ENCODE data around the gene GPALPP1. TPM values are rescaled to one million over a fixed set of nuclear protein-coding genes. Genes with fewer than 3 reads are reported as not detected.
"Not testable (repeated sequence)": the region's sequence is repeated elsewhere in the genome, so short reads cannot be mapped to it uniquely, and the experiment has no call there.

Gene GPALPP1
- total RNA-seq, 2 donors from 2014 or later, result 12.6 to 14.2 TPM

DNA sequence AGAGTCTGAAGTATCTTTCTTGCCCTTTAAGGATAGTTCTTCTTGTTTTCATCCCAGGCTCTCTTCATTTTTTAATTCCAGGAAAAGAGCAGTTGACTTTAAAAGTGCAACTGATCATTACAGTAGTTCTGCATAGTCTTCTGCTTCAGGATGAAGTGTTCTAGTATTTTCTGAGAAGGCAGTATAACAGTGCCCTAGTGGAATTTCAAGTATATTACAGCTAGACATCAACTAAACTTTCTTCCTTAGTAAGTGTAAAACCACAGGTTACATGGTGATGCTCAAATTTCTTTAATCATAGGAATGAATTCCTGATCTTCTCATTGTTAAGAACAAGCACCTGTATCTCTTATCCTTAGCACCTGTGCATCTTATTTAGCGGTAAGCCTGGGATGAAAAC, 11.0 kb upstream of the GPALPP1 start:
- ATAC-seq (no peak), DNase-seq (no peak)
- intact Hi-C loops (cut with DNase I), result no loop called here

DNA sequence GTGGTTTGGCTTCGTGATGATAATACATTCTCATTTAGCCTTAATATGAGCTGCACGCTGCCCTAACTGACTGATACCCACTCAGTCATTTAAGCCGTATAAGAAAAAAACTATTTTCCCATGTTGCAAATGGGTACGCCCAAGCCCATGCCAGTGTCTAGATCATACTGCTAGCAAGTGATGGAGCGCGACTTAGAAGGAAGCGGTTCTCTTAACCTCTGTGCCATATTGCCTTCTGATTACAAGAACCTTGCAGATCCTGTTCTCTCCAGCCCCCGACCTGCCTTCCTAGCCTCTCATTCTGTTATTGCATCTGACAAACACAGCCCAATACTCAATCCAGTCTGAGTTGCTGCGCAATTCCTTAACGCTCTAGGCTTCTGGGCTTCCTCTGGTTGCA, 603 bp downstream of the GPALPP1 start:
- peak in 1 of 2 donors; percentile 15 for ATAC-seq
- intact Hi-C loops (cut with DNase I), result no loop called here
- DNase-seq, result no peak

DNA sequence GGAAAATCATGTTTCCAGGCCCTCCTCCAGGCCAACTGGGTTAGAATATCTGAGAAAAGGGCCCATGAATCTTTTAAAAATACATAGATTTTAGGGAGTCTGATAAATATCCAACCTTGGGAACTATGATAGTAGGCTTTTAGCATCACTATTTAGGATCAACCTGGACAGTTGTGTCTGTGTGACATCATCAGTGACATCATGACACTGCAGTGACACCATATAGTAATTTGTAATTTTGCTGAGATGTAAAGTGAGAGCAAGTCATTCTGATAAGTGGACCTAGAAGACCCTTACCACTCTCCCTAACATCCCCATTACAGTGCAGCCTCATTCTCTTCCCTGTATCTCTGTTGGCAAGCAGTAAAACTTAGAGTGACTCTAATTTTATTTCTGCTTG, 14.1 kb downstream of the GPALPP1 start:
- DNase-seq (no peak), ATAC-seq (no peak)
- intact Hi-C loops (cut with DNase I), result no loop called here

DNA sequence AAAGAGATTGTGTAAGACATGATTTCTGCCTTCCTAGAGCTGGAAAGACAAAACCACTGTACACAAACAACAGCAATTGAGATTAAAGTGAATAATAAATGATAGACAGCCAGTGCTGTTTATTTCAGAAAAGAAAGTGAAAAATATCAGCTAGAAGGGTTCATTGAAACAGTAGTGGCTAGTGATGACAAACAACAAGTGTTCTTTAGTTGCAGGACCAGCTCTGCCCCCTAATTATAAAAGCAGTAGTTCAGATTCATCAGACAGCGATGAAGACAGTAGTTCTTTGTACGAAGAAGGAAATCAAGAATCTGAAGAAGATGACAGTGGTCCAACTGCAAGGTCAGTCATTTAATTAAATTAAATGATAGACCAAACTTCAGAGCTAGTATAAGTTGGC, 14.8 kb downstream of the GPALPP1 start:
- DNase-seq (no peak), ATAC-seq (no peak)
- intact Hi-C loops (cut with DNase I), result no loop called here

DNA sequence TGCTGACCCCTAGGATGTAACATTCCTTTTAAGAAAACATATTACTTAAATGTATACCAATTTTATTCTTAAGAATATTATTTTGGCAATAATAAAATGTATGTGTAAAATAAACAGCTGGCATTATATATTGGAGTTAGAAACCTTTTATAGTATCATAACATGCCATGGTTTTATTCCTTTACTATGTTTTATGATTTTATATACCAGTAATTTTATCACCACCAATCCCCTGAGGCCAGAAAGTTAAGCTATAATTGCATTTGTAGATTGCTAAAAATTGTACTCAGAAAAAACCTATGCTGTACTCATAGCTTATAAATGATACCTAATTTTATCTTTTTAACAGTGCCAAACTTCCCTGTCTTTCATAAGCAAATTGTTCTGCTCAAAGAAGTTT, 17.9 kb downstream of the GPALPP1 start:
- ATAC-seq, result no peak
- no peak for DNase-seq
- intact Hi-C loops (cut with DNase I), result no loop called here

DNA sequence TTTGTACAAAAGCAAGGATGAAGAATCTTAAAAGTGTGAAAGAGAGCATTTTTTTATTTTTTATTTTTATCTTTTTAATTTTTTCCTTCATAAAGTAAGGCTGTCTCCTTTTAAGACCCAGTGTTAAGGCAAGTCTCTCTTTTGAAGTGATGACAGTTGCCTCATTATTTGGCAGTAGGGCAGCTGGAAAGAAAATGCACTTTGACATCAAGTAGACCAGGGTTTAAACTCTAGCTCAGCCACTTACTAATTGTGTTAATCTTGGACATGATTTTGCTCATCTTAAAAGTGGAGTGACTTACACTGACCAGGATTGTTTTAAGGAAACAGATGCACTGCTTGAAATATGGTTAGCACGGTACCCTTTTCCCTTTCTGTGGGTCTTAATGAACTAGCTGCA, 18.5 kb downstream of the GPALPP1 start:
- DNase-seq, result no peak
- intact Hi-C loops (cut with DNase I), result no loop called here
- ATAC-seq, result peak in 1 of 2 donors; percentile 34

DNA sequence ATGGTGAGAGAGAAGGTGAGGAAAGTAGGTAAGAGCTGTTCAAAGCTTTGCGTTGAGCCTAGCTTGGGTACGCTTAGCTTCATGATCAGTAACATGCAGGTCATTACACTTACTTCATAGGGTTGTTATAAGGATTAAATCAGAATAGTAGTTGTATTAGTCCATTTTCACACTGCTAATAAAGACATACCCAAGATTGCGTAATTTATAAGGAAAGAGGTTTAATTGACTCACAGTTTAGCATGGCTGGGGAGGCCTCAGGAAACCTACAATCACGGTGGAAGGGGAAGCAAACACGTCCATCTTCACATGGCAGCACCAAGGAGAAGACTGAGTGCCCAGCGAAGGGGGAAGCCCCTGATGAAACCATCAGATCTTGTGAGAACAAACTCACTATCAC, 21.9 kb downstream of the GPALPP1 start:
- DNase-seq (no peak), ATAC-seq (no peak)
- intact Hi-C loops (cut with DNase I), result no loop called here

DNA sequence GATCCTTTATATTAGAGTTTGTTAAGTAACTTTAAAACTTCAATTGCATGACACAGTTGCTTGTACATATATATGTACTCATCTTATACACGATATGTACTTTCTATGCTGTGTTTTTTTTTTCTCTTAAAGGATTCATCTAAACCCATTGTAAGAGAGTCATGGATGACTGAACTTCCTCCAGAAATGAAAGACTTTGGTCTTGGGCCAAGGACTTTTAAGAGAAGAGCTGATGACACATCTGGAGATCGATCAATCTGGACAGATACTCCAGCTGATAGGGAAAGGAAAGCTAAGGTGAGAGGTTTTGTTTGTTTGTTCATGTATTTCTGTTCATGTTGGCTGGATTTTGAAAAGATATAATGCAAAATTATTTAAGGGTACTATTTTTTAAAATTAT, 26.0 kb downstream of the GPALPP1 start:
- ATAC-seq (no peak), DNase-seq (no peak)
- intact Hi-C loops (cut with DNase I), result no loop called here

DNA sequence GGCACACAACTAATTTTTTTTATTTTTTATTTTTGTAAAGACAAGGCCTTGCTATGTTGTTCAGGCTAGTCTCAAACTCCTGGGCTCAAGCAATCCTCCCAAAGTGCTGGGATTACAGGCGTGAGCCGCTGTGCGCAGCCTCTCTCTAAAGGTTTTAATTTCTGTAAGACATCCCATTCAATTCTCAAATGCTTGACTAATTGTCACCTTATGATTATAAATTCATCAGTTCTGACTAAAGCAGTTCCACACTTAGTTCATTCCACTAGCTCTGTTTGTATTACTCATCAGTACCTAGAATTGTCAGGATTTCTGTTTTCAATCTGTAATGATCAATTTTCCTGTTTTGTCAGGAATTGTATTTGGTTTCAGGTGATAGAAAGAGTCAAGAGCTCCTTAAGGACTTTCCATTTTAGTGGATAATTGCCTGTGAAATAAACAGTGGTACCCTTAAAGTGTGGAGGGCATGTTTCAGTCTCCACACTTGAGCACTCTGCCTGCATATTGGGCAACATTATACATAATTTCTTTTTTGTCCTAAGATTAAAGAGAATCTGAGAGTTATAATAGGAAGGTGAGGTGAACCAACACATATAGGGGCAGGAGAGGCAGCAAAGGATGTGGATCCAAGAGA, 27.6 kb downstream of the GPALPP1 start:
- intact Hi-C loops (cut with DNase I), result no loop called here
- no peak for ATAC-seq

DNA sequence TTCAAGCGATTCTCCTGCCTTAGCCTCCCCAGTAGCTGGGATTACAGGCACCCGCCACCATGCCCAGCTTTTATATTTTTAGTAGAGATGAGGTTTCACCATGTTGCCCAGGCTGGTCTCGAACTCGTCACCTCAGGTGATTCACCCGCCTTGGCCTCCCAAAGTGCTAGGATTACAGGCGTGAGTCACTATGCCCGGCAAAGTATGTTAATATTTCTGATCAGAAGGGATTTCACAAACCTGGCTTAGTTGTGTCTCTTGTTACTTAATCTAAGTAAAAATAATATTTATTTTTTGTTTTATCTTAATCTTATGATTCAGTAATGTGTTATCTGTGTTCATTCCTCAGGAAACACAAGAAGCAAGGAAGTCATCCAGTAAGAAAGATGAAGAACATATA, 30.6 kb downstream of the GPALPP1 start:
- ATAC-seq; DNase-seq; intact Hi-C loops (cut with DNase I): not testable (repeated sequence)

More for the DNA sequence above, 27.6 kb downstream of the GPALPP1 start:
- DNase-seq, result no peak

DNA sequence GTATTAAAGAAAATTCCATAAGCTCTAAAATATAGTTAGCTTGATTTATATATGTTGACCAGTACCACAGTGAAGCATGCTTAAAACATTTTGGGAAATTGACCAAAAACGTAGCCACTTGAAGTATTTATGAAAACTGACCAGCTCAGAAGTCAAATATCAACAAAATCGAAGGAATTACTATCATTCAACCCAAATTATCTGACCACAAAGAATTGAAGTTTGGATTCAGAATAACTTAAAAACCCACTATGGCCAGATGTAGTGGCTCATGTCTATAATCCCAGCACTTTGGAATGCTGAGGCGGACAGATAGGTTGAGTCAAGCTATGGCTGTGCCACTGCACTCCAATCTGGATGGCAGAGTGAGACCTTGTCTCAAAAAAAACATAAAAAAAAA, 31.9 kb downstream of the GPALPP1 start:
- ATAC-seq (no peak), DNase-seq (no peak)
- intact Hi-C loops (cut with DNase I), result no loop called here

DNA sequence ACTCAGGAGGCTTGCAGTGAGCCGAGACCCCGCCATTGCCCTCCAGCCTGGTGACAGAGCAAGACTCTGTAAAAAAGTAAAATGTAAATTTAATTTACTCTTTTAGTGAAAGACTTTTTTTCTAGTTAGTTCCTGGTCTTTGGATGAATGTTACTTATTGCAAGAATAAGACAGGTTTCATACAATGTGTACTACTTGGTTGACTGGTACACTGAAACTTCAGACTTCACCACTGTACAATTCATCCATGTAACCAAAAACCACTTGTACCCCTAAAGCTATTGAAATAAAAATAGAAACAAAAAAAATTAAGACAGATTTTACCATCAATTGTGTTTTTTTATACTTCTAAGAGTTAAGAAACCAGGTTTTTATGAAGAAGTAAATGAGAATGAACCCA, 35.5 kb downstream of the GPALPP1 start:
- no peak for DNase-seq
- no peak for ATAC-seq
- intact Hi-C loops (cut with DNase I), result no loop called here

DNA sequence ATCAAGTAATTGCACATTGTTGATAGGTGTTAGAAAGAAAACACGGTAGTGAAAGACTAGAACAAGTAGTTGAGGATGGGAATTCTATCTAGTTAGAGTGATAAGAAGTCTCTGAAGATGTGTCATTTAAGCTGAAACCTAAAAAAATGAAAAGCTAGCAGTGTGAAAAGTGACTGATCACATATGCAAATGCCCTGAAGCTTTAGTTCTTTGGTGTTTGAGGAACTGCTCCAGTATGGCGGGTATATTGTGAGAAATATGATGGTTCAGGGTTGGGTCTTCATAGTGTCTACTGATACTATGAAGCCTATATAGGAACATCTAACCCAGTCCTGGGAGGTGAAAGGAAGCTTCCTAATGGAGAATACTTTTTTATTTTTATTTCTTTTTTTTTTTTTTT, 45.0 kb downstream of the GPALPP1 start:
- intact Hi-C loops (cut with DNase I), result no loop called here
- no peak for ATAC-seq

DNA sequence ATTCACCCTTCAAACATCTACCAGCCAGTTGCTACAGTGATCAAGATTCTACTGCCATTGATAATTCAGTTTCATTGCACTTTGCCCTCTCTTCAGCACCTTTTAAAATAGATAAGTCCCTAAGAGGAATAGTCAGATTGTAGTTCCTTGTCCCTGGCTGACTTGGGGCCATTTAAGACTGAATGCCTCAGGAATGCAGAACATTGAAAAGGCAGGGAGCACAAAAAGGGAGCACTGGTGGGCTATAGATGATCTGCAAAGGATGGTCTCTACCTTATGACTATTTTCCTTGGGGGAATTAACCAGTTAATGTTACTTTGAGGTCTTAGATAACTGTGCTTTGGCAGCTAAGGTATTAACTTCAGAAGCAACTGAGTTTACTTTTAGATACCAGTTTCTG, 46.9 kb downstream of the GPALPP1 start:
- DNase-seq, result no peak
- ATAC-seq, result no peak
- intact Hi-C loops (cut with DNase I), result no loop called here

More for the DNA sequence above, 45.0 kb downstream of the GPALPP1 start:
- DNase-seq, result no peak

DNA sequence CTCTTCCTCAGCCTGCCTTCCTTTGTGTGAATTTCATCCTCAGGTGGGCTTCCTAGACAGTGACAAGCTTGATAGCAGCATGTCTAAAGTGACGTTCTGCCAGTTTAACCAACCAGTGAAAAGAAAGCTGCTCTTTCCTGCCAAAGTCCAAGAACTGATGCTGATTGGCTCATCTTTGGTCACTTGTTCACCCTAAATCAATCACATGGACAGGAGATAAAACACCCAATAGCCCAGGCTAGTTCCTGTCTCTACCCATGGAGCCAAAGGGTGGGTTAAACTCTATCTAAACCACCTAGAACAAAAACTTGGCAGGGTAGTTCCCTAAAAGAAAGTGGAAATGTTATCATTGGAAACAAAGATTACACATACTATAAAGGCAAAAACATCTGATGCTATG, 50.8 kb downstream of the GPALPP1 start:
- intact Hi-C loops (cut with DNase I), result no loop called here
- ATAC-seq (no peak), DNase-seq (no peak)

DNA sequence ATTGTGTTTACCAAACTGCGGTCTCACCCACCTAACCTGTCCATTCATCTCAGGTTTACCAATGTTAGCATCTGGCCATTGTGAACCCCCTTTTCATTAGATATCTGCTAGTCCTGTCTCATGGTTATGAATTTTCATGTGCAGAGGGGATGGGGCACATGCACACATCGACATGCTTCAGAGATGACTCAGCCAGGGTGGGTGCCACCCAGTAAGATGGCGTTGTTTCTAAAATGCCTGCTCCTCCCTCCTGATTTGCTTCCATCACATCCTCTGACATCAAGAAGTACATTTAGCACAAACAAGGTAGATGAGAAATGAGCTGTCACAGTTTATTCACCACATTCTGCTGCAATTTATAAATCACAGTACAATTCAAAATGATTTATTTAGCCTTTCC, 51.3 kb downstream of the GPALPP1 start:
- intact Hi-C loops (cut with DNase I), result no loop called here
- ATAC-seq, result no peak
- no peak for DNase-seq

DNA sequence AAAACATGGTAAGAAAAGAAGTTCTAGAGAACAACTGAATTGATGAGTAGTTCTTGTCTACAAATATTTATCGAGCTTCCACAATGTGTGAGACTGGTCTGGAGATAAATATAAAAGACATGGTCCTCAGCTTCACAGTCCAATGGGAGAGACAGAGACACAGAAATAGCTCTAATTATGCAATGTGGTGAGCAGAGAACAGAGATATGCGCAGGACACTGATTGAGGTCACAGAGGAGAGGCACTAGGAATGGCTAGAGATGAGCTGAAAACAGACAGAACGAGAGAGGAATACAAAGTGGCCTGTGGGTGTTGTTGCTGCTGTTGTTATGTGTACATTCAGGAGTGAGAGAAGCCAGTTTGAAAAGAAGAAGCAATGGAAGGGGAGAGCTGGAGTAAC, 53.2 kb downstream of the GPALPP1 start:
- ATAC-seq, result peak; percentile 59 to 83
- intact Hi-C loops (cut with DNase I), result no loop called here

DNA sequence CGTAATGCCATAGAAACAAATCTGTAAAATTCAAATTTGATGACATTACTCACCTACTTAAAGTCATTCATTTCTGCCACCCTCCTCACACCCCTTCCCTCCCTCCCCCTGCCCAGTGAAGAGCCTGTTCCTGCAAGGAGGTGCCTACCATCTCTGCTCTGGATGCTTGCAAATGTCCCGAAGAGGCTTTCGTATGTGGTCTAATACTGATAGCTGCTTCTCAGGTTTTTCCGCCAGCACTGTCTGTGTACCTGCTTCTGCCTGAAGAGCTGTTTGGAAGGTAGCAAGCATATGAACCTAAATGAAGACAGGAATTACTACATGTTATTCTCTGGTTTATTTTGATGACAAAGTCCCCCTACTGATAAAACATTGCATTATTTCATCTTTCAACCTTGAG, 57.1 kb downstream of the GPALPP1 start:
- intact Hi-C loops (cut with DNase I), result loop anchor here (1.0 to 5.0 kb wide), 2 partner anchors 235 to 261 kb away; no protein-coding TSS in a partner anchor
- ATAC-seq, result no peak

More for the DNA sequence above, 53.2 kb downstream of the GPALPP1 start:
- no peak for DNase-seq

DNA sequence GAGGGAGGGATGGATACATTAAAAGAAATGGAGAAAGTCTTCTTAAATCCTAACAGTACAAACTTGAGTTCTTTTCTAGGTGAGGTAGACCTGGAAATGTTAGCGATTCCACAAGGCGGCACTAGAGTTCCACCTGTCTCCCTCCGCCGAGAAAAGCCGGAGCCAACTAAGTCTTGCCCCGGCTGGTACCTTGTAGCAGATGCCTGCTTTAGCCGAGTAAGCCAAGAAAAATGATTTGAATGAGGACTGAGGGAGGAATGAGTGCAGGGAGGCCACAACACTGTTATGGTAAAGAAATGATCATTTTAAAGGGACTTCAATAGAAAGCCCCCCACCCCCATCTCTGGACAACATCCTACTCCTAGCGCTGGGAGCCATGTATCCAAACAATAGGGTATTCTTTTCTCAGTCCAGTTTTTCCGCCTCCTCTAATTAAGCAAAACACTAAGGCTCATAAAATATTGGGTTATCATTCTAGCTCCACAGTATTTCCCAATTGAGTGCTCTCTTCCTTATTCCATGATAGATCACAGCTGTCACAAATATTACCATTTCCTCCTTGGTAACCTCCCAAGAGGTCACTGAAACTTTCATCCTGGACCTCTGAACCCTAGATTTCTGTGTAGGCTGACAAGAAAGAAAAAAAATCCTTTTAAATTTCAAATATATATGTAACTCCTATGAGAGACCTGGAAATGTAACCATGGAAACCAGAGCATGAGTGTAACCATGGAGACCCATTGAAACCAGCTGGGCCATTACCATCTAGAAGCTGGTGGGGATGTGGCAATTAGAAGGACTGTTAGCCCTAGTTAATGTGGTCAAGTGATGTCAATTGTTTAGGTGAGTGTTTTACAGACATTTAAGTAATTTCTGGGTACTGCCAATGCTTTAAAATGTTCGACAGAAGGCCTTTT, 58.3 kb downstream of the GPALPP1 start:
- DNase-seq, result peak; percentile 74
- peak; percentile 87 to 92 for ATAC-seq
- intact Hi-C loops (cut with DNase I), result loop anchor here (1.0 to 5.0 kb wide), 2 partner anchors 260 to 262 kb away; no protein-coding TSS in a partner anchor

More for the DNA sequence above, 57.1 kb downstream of the GPALPP1 start:
- DNase-seq, result no peak

DNA sequence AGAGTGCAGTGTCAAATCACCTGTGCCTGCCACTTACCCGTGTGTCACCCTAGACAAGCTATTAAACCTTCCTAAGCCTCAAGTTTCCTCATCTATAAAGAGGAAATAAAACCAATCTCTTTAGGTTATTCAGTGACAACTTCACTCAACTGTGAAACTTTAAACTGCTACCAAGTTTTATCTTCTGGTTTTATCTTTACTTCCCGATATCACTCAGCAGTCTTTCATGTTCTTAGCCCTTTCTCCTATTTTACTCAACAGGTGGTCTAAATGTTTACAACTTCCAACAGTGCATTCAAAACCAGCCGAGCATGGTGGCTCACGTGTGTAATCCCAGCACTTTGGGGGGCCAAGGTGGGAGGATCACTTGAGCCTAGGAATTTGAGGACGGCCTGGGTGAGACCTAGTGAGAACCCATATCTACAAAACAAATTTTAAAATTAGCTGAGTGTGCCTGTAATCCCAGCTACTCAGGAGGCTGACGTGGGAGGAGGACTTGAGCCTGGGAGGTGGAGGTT, 59.6 kb downstream of the GPALPP1 start:
- DNase-seq (no peak), ATAC-seq (no peak)
- intact Hi-C loops (cut with DNase I), result loop anchor here in 1 of 2 donors (5.0 kb wide), 1 partner anchor 258 kb away; no protein-coding TSS in a partner anchor
